SK-N-SH (cell line): ENCODE data around the gene HMOX2. TPM values are rescaled to one million over a fixed set of nuclear protein-coding genes. Genes with fewer than 3 reads are reported as not detected.

Experiments
- CTCF ChIA-PET: fragments of 300-600, 350-600 bp; formaldehyde crosslinking; extraction: SDS; loops from one replicate; lab custom pipeline; 2021; lab: Yijun Ruan, JAX
- POLR2A ChIA-PET: fragments of 350-600 bp; sonication (Branson Sonifier 250); formaldehyde crosslinking; extraction: SDS; loops from one replicate; lab custom pipeline; 2020; ENCODE audit warnings: antibody characterized with exemption, inconsistent platforms; lab: Yijun Ruan, JAX
- DNase-seq: peaks from one replicate; pipeline ENCODE4 v3.0.0; 2012
- H2AFZ ChIP-seq: fragments of 200-600 bp; sonication (generic); 2 replicates; pipeline ENCODE4 v1.8.1; 2016; ENCODE audit warnings: antibody characterized with exemption, mild to moderate bottlenecking, low read depth
- H3F3A ChIP-seq: fragments of 200-600 bp; sonication (generic); replicated peaks from 2 replicates; pipeline ENCODE3; 2016; ENCODE audit warnings: antibody characterized with exemption, mild to moderate bottlenecking; ENCODE audit not compliant: insufficient read depth
- H3K27ac ChIP-seq, 2 experiments: fragments of 200-500 bp in 1 of 2; fragments of 200-600 bp in 1 of 2; sonication (Bioruptor generic) in 1 of 2; sonication (generic), shearing (Covaris generic) in 1 of 2; 2 replicates each; pipeline versions ENCODE4 v1.5.1 to v1.6.1; 2014 to 2016; ENCODE audit warnings: low read depth in 2 of 2, inconsistent platforms in 1 of 2, low read length in 1 of 2, mild to moderate bottlenecking in 1 of 2, mixed read lengths in 1 of 2
- H3K27me3 ChIP-seq: fragments of 200-600 bp; sonication (generic), shearing (Covaris generic); 2 replicates; pipeline ENCODE4 v1.6.1; 2016; ENCODE audit warnings: mixed run types; ENCODE audit not compliant: insufficient read depth
- H3K36me3 ChIP-seq, 2 experiments: fragments of 200-500 bp in 1 of 2; fragments of 200-600 bp in 1 of 2; sonication (Bioruptor generic) in 1 of 2; sonication (generic) in 1 of 2; replicated peaks in 1 of 2; 2 replicates each; pipeline versions ENCODE3 to v1.5.1; 2014 to 2016; ENCODE audit warnings: low read length in 1 of 2, mild to moderate bottlenecking in 1 of 2; ENCODE audit not compliant: insufficient read depth in 2 of 2, control insufficient read depth in 1 of 2
- H3K4me1 ChIP-seq, 2 experiments: fragments of 200-500 bp in 1 of 2; fragments of 200-600 bp in 1 of 2; sonication (Bioruptor generic) in 1 of 2; sonication (generic), shearing (Covaris generic) in 1 of 2; 2 replicates each; pipeline versions ENCODE4 v1.5.1 to v1.6.1; 2014 to 2016; ENCODE audit warnings: low read depth in 1 of 2, low read length in 1 of 2, mixed run types in 1 of 2; ENCODE audit not compliant: insufficient read depth in 2 of 2, control insufficient read depth in 1 of 2
- H3K4me2 ChIP-seq: fragments of 200-600 bp; sonication (generic), shearing (Covaris generic); 2 replicates; pipeline ENCODE4 v1.6.1; 2017; ENCODE audit warnings: mixed run types
- H3K4me3 ChIP-seq, 2 experiments: fragments of 200-500 bp in 1 of 2; fragments of 200-600 bp in 1 of 2; sonication (Bioruptor generic) in 1 of 2; sonication (generic), shearing (Covaris generic) in 1 of 2; 2 replicates each; pipeline versions ENCODE4 v1.5.1 to v1.8.1; 2014 to 2016; ENCODE audit warnings: low read depth in 2 of 2, inconsistent platforms in 1 of 2, low read length in 1 of 2, mild to moderate bottlenecking in 1 of 2, mixed read lengths in 1 of 2, moderate library complexity in 1 of 2
- H3K79me2 ChIP-seq: fragments of 200-600 bp; sonication (generic); 2 replicates; pipeline ENCODE4 v1.8.1; 2017; ENCODE audit warnings: mild to moderate bottlenecking; ENCODE audit not compliant: insufficient read depth
- H3K9ac ChIP-seq: fragments of 200-600 bp; sonication (generic); 2 replicates; pipeline ENCODE4 v1.6.1; 2017; ENCODE audit warnings: mixed run types
- H3K9me2 ChIP-seq: fragments of 200-600 bp; sonication (generic); 2 replicates; pipeline ENCODE4 v1.6.1; 2017; ENCODE audit warnings: mixed run types
- H3K9me3 ChIP-seq: fragments of 200-600 bp; sonication (generic); 2 replicates; pipeline ENCODE4 v1.6.1; 2017; ENCODE audit warnings: mixed run types, mild to moderate bottlenecking, moderate library complexity
- H4K20me1 ChIP-seq: fragments of 200-600 bp; sonication (generic); 2 replicates; pipeline ENCODE4 v1.6.1; 2017; ENCODE audit warnings: mild to moderate bottlenecking, mixed run types; ENCODE audit not compliant: insufficient read depth
- CTCF ChIP-seq: fragments of 200-600 bp; sonication (generic); IDR thresholded peaks from 2 replicates; pipeline ENCODE4 v1.6.1; 2017; ENCODE audit warnings: antibody characterized with exemption, mild to moderate bottlenecking, moderate library complexity
- EP300 ChIP-seq, 2 experiments: IDR thresholded peaks; 2 replicates each; pipeline versions ENCODE4 v1.4.0 to v1.6.1; 2012; ENCODE audit warnings: borderline replicate concordance in 1 of 2, low read depth in 1 of 2, low read length in 1 of 2
- FOSL2 ChIP-seq: IDR thresholded peaks from 2 replicates; pipeline ENCODE4 v1.4.0; 2012; ENCODE audit warnings: low read depth, mild to moderate bottlenecking, moderate library complexity, borderline replicate concordance
- IRF3 ChIP-seq: fragments of 150-350 bp; IDR thresholded peaks from 2 replicates; pipeline ENCODE4 v1.6.1; 2016; ENCODE audit warnings: mild to moderate bottlenecking, low read depth, low read length
- MAX ChIP-seq: IDR thresholded peaks from 2 replicates; pipeline ENCODE4 v1.4.0; 2012; ENCODE audit warnings: low read depth
- MXI1 ChIP-seq: IDR thresholded peaks from 2 replicates; pipeline ENCODE4 v1.6.1; 2012; ENCODE audit warnings: mild to moderate bottlenecking, low read depth, low read length, improper control_type of control experiment
- NFIC ChIP-seq: IDR thresholded peaks from 2 replicates; pipeline ENCODE4 v1.4.0; 2012; ENCODE audit warnings: borderline replicate concordance
- NRF1 ChIP-seq: IDR thresholded peaks from 2 replicates; pipeline ENCODE4 v1.6.1; 2012; ENCODE audit warnings: low read depth, mild to moderate bottlenecking, low read length
- POLR2AphosphoS5 ChIP-seq: IDR thresholded peaks from 2 replicates; pipeline ENCODE4 v1.6.1; 2012; ENCODE audit warnings: low read depth, low read length
- RFX5 ChIP-seq: IDR thresholded peaks from 2 replicates; pipeline ENCODE4 v1.6.1; 2012; ENCODE audit warnings: mild to moderate bottlenecking, improper control_type of control experiment, low read length
- RXRA ChIP-seq: IDR thresholded peaks from 2 replicates; pipeline ENCODE4 v1.4.0; 2012; ENCODE audit warnings: low read depth, mild to moderate bottlenecking, borderline replicate concordance
- SIN3A ChIP-seq: IDR thresholded peaks from 2 replicates; pipeline ENCODE4 v1.6.1; 2012; ENCODE audit warnings: low read depth, mild to moderate bottlenecking, low read length, moderate library complexity, borderline replicate concordance
- TCF12 ChIP-seq: IDR thresholded peaks from 2 replicates; pipeline ENCODE4 v1.4.0; 2012
- TEAD4 ChIP-seq: IDR thresholded peaks from 2 replicates; pipeline ENCODE4 v1.4.0; 2012; ENCODE audit warnings: mild to moderate bottlenecking, borderline replicate concordance; ENCODE audit not compliant: insufficient read depth
- USF1 ChIP-seq: IDR thresholded peaks from 2 replicates; pipeline ENCODE4 v1.4.0; 2012; ENCODE audit warnings: low read depth, borderline replicate concordance
- YY1 ChIP-seq: IDR thresholded peaks from 2 replicates; pipeline ENCODE4 v1.4.0; 2012; ENCODE audit warnings: low read depth, mild to moderate bottlenecking
- WGBS: methylation state at CpG from one replicate; pipeline ENCODE4 v1.1.6; 2017; ENCODE audit warnings: low lambda C conversion rate; 5-methylcytosine and 5-hydroxymethylcytosine counted together
- polyA plus RNA-seq, 3 experiments: library from polyadenylated mRNA; depleted of rRNA; stranded (reverse); fragments of >200 nt; gene quantifications; 2 replicates each; pipeline ENCODE4 v1.2.3, GENCODE V29; 2012

The HMOX2 gene
- polyA plus RNA-seq, 1 of the 3 experiments (the other 2 are of a cell fraction): 65.1 TPM

- TF ChIP-seq IRF3 (no peak), NFIC (no peak), TCF12 (no peak), POLR2AphosphoS5 (no peak), FOSL2 (peak; percentile 43; the same call in 1 of the 2 replicates), MAX (0 out of 2 replicates have a peak, but pooled peaks have one; percentile 31)
Observed at GRCh38 chr16:4477966-4478365, 1.8 kb downstream of the HMOX2 start (continued).

GRCh38 chr16:4481526-4481925 lies 5.3 kb downstream of the HMOX2 start:
- 87% methylated on average over 2 of the region's 2 CpGs for WGBS
- no peaks in the 10 kb centered on the region for H3K9me2 ChIP-seq
- H3K4me2 ChIP-seq: no peak overlapping the region
- TF ChIP-seq SIN3A (no peak), NFIC (no peak), RXRA (no peak), TCF12 (no peak), TEAD4 (no peak), CTCF (no peak), EP300 (IDR thresholded peaks at IDR 0.05; ENCODE audit: borderline replicate concordance in 1 of 2, low read depth in 1 of 2, low read length in 1 of 2) (no peak), MXI1 (no peak), NRF1 (no peak), YY1 (no peak), MAX (no peak), RFX5 (no peak), USF1 (no peak)
- H3K4me3 ChIP-seq: no peak overlapping the region
- H3K27me3 ChIP-seq: no peaks in the 10 kb centered on the region
- no peaks in the 10 kb centered on the region for H3K9me3 ChIP-seq
- no peak overlapping the region for H3K9ac ChIP-seq
- no peak overlapping the region for H3K27ac ChIP-seq
- ChIA-PET CTCF (interaction anchor here (1.6 kb wide), 1 partner anchor 37 kb away, joined by 5 read pairs; no protein-coding TSS in a partner anchor), POLR2A (no interaction called here)
- peaks cover 94% of the 10 kb centered on the region for H3K79me2 ChIP-seq
- no peak for DNase-seq
- peaks cover 7 to 12% of the 10 kb centered on the region in 2 experiments for H3K36me3 ChIP-seq
- peaks cover 11% of the 10 kb centered on the region for H3F3A ChIP-seq
- H2AFZ ChIP-seq: no peak overlapping the region
- no peaks in the 10 kb centered on the region; a peak in 2 of 4 replicates for H3K4me1 ChIP-seq
- H4K20me1 ChIP-seq: no peaks in the 10 kb centered on the region; the same call in 1 of the 2 replicates
